CD14-positive monocyte (primary cell): ENCODE results near the gene PMF1. TPM values are rescaled to one million over a fixed set of nuclear protein-coding genes. Genes with fewer than 3 reads are reported as not detected.

Experiments used
- DNase-seq, 3 donors: peaks; one replicate each; pipeline ENCODE4 v3.0.0-alpha.2; 2011 to 2022
- H2AFZ ChIP-seq: 2 replicates; pipeline ENCODE4 v1.6.0; 2012; ENCODE audit warnings: mild to moderate bottlenecking, low read depth, low read length, inconsistent platforms; ENCODE audit not compliant: insufficient read depth, poor library complexity, severe bottlenecking
- H3K27ac ChIP-seq, 2 donors: 1 replicate in 1 of 2; 2 replicates in 1 of 2; pipeline ENCODE4 v1.5.1; 2012 to 2013; ENCODE audit warnings: low read length in 2 of 2, control low read depth in 1 of 2, inconsistent platforms in 1 of 2, low read depth in 1 of 2, mild to moderate bottlenecking in 1 of 2
- H3K27me3 ChIP-seq, 2 donors: one replicate each; pipeline versions ENCODE4 v1.6.0 to v1.6.1; 2011 to 2013; ENCODE audit warnings: low read length in 2 of 2; ENCODE audit not compliant: control insufficient read depth in 2 of 2, insufficient read depth in 2 of 2
- H3K36me3 ChIP-seq, 2 donors: replicated peaks in 1 of 2; 1 replicate in 1 of 2; 2 replicates in 1 of 2; pipeline versions ENCODE4 v1.5.1 to v1.6.1; 2012 to 2013; ENCODE audit warnings: low read length in 2 of 2, control low read depth in 1 of 2, inconsistent platforms in 1 of 2, mild to moderate bottlenecking in 1 of 2; ENCODE audit not compliant: insufficient read depth in 2 of 2, control insufficient read depth in 1 of 2
- H3K4me1 ChIP-seq, 2 donors: 1 replicate in 1 of 2; 2 replicates in 1 of 2; pipeline versions ENCODE4 v1.5.1 to v1.6.1; 2012 to 2013; ENCODE audit warnings: low read length in 2 of 2, control low read depth in 1 of 2, inconsistent platforms in 1 of 2, mild to moderate bottlenecking in 1 of 2, moderate library complexity in 1 of 2; ENCODE audit not compliant: insufficient read depth in 2 of 2, control insufficient read depth in 1 of 2
- H3K4me2 ChIP-seq: replicated peaks from 2 replicates; pipeline ENCODE3; 2012; ENCODE audit warnings: low read length, moderate library complexity, mild to moderate bottlenecking; ENCODE audit not compliant: poor library complexity, severe bottlenecking; ENCODE audit errors: extremely low read depth
- H3K4me3 ChIP-seq, 3 experiments: fragments of 200-600 bp in 1 of 3; sonication (generic) in 1 of 3; replicated peaks in 1 of 3; 1 replicate in 2 of 3; 2 replicates in 1 of 3; pipeline ENCODE4 v1.5.1; 2011 to 2013; ENCODE audit warnings: low read length in 3 of 3, mild to moderate bottlenecking in 3 of 3, control low read depth in 2 of 3, low read depth in 2 of 3, inconsistent platforms in 1 of 3, moderate library complexity in 1 of 3
- H3K79me2 ChIP-seq: 2 replicates; pipeline ENCODE4 v1.6.0; 2012; ENCODE audit warnings: mild to moderate bottlenecking, control low read depth, inconsistent platforms, low read length, moderate library complexity; ENCODE audit not compliant: insufficient read depth
- H3K9ac ChIP-seq: 2 replicates; pipeline ENCODE4 v1.6.0; 2017; ENCODE audit warnings: low read length, mild to moderate bottlenecking; ENCODE audit not compliant: insufficient read depth, poor library complexity, severe bottlenecking
- H3K9me3 ChIP-seq, 2 donors: replicated peaks in 1 of 2; 1 replicate in 1 of 2; 2 replicates in 1 of 2; pipeline versions ENCODE4 v1.5.1 to v1.6.1; 2012 to 2013; ENCODE audit warnings: low read length in 2 of 2, control low read depth in 1 of 2; ENCODE audit not compliant: control insufficient read depth in 1 of 2, insufficient read depth in 1 of 2
- H4K20me1 ChIP-seq: 2 replicates; pipeline ENCODE4 v1.6.0; 2012; ENCODE audit warnings: mild to moderate bottlenecking, low read length, control low read depth, moderate library complexity; ENCODE audit not compliant: insufficient read depth
- H3K27ac Mint-ChIP-seq, 7 donors: one replicate each; pipeline ENCODE4 v1.8.0; 2020; ENCODE audit warnings: mild to moderate bottlenecking in 7 of 7, mixed read lengths in 7 of 7, moderate library complexity in 6 of 7, inconsistent platforms in 2 of 7
- H3K27me3 Mint-ChIP-seq, 3 donors: one replicate each; pipeline ENCODE4 v1.8.0; 2021 to 2022; ENCODE audit warnings: low read depth in 3 of 3, mild to moderate bottlenecking in 3 of 3, mixed read lengths in 3 of 3, moderate library complexity in 3 of 3, inconsistent platforms in 1 of 3
- H3K36me3 Mint-ChIP-seq, 2 donors: one replicate each; pipeline ENCODE4 v1.8.0; 2020; ENCODE audit warnings: mixed read lengths in 2 of 2, inconsistent platforms in 1 of 2, mild to moderate bottlenecking in 1 of 2
- H3K4me1 Mint-ChIP-seq: one replicate; pipeline ENCODE4 v1.8.0; 2020; ENCODE audit warnings: mild to moderate bottlenecking, mixed read lengths
- H3K4me3 Mint-ChIP-seq, 2 donors: one replicate each; pipeline ENCODE4 v1.8.0; 2020; ENCODE audit warnings: mild to moderate bottlenecking in 2 of 2, mixed read lengths in 2 of 2, moderate library complexity in 1 of 2
- H3K9me3 Mint-ChIP-seq, 7 donors: one replicate each; pipeline ENCODE4 v1.8.0; 2020 to 2022; ENCODE audit warnings: mixed read lengths in 7 of 7, mild to moderate bottlenecking in 6 of 7, moderate library complexity in 6 of 7, inconsistent platforms in 2 of 7
- WGBS: methylation state at CpG from one replicate; pipeline ENCODE4 v1.1.5; 2013; ENCODE audit warnings: missing lambda C conversion rate; ENCODE audit not compliant: insufficient coverage; 5-methylcytosine and 5-hydroxymethylcytosine counted together
- intact Hi-C, 2 donors: fragments of 100-400 bp; cut with micrococcal nuclease; formaldehyde crosslinking; loops; one replicate each; pipeline versions ENCODE4 v1.15.0 to v1.15.1; 2023
- polyA plus RNA-seq, 3 donors: library from polyadenylated mRNA; depleted of rRNA in 1 of 3; unstranded in 2 of 3; stranded (reverse) in 1 of 3; fragments of 300-500 nt in 2 of 3; fragments of >200 nt in 1 of 3; fragmentation: Illumina TruSeq in 2 of 3; gene quantifications; 1 replicate in 2 of 3; 2 replicates in 1 of 3; pipeline ENCODE4 v1.2.3, GENCODE V29; 2012 to 2021
- TF ChIP-seq, protein P1 (sequence below): fragments of 200-600 bp; IDR thresholded peaks from one replicate; pipeline ENCODE4 v1.8.0; 2022; ENCODE audit warnings: antibody characterized with exemption, mild to moderate bottlenecking

Gene PMF1
- polyA plus RNA-seq, 3 donors = 83.7 to 90.4 (median 86.1) TPM

DNA sequence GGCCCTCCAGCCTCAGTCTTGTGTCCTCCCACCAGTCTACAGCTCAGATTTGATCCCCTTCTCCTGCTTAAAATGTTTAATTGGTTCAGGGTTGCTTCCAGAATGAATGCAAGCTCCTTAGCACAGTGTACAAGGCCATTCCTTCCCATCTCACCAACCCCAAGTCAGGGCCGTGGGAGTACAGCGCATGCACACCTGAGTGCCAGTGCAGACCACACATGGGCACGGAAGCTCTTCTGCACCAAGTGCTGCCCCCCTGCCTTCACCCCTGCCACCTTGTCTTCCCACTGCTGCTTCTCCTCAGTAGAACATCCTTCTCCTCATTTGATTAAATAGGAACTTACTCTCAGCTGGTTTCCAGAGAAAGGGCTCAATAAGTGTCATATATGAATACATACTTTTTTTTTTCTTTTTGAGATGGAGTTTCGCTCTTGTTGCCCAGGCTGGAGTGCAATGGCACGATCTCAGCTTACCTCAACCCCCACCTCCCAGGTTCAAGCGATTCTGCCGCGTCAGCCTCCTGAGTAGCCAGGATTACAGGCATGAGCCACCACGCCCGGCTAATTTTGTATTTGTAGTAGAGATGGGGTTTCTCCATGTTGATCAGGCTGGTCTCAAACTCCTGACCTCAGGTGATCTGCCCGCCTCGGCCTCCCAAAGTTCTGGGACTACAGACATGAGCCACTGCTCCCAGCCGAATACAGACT is 9.3 kb downstream of the PMF1 start:
- Histone ChIP-seq H3K9ac (no peak overlapping the region), H3K79me2 (peaks cover 24% of the 10 kb centered on the region), H3K9me3 (no peaks in the 10 kb centered on the region), H3K4me3 (no peak overlapping the region), H3K27me3 (no peaks in the 10 kb centered on the region), H3K36me3 (peaks cover 43 to 53% of the 10 kb centered on the region in 2 donors), H2AFZ (no peak overlapping the region), H3K27ac (peak overlapping the region in 1 of 2 donors; percentile 20), H3K4me2 (no peak overlapping the region), H3K4me1 (peaks cover 22 to 24% of the 10 kb centered on the region in 2 donors), H4K20me1 (no peaks in the 10 kb centered on the region)
- WGBS = 94% methylated on average over 6 of the region's 13 CpGs
- peaks cover 22% of the 10 kb centered on the region for H3K4me1 Mint-ChIP-seq
- intact Hi-C loops = no loop called here
- TF ChIP-seq, protein P1, sequence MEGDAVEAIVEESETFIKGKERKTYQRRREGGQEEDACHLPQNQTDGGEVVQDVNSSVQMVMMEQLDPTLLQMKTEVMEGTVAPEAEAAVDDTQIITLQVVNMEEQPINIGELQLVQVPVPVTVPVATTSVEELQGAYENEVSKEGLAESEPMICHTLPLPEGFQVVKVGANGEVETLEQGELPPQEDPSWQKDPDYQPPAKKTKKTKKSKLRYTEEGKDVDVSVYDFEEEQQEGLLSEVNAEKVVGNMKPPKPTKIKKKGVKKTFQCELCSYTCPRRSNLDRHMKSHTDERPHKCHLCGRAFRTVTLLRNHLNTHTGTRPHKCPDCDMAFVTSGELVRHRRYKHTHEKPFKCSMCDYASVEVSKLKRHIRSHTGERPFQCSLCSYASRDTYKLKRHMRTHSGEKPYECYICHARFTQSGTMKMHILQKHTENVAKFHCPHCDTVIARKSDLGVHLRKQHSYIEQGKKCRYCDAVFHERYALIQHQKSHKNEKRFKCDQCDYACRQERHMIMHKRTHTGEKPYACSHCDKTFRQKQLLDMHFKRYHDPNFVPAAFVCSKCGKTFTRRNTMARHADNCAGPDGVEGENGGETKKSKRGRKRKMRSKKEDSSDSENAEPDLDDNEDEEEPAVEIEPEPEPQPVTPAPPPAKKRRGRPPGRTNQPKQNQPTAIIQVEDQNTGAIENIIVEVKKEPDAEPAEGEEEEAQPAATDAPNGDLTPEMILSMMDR = no peak
- H3K36me3 Mint-ChIP-seq = peaks cover 53 to 63% of the 10 kb centered on the region in 2 donors
- no peaks in the 10 kb centered on the region for H3K27me3 Mint-ChIP-seq
- H3K9me3 Mint-ChIP-seq = no peaks in the 10 kb centered on the region
- DNase-seq = no peak
- no peak overlapping the region for H3K4me3 Mint-ChIP-seq
- H3K27ac Mint-ChIP-seq = peak overlapping the region in 3 of 7 donors; percentile 1 to 62 (median 26)

DNA sequence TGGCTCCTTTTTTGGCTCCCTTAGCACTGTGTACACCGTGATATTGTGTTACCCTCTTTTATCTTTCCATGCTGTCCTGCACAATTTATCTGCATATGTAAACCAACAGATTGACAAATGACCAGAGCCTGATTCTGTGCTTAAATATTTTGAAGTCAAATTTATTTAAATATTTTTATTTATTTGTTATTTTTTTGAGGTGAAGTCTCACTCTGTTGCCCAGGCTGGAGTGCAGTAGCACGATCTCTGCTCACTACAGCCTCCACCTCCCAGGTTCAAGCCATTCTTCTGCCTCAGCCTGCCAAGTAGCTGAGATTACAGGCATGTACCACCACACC is 12.8 kb downstream of the PMF1 start:
- no peak overlapping the region for H3K4me3 Mint-ChIP-seq
- peak overlapping the region in 4 of 7 donors; percentile 6 to 53 (median 29) for H3K27ac Mint-ChIP-seq
- H3K27ac ChIP-seq = no peak overlapping the region
- TF ChIP-seq, protein P1 = peak; percentile 31
- DNase-seq = no peak
- no peaks in the 10 kb centered on the region for H3K9me3 ChIP-seq
- H3K79me2 ChIP-seq = peaks cover 5% of the 10 kb centered on the region
- no peak overlapping the region for H3K4me3 ChIP-seq
- H2AFZ ChIP-seq = no peak overlapping the region
- no peaks in the 10 kb centered on the region for H4K20me1 ChIP-seq
- H3K4me1 ChIP-seq = no peaks in the 10 kb centered on the region
- no peak overlapping the region for H3K9ac ChIP-seq
- H3K4me2 ChIP-seq = no peak overlapping the region
- peaks cover 4% of the 10 kb centered on the region for H3K4me1 Mint-ChIP-seq
- H3K27me3 Mint-ChIP-seq = no peaks in the 10 kb centered on the region
- H3K27me3 ChIP-seq = no peaks in the 10 kb centered on the region
- intact Hi-C loops = loop anchor here (2.0 to 5.0 kb wide), 4 partner anchors 77 to 135 kb away; no protein-coding TSS in a partner anchor
- no CpG with 5 or more reads among the region's 2 CpGs for WGBS
- peaks cover 0 to 1% (median 0%) of the 10 kb centered on the region in 7 donors for H3K9me3 Mint-ChIP-seq
- peaks cover 63 to 73% of the 10 kb centered on the region in 2 donors for H3K36me3 Mint-ChIP-seq
- peaks cover 49 to 73% of the 10 kb centered on the region in 2 donors for H3K36me3 ChIP-seq
